K562 (cell line): ENCODE measurements around the gene POLRMT. TPM values are rescaled to one million over a fixed set of nuclear protein-coding genes. Genes with fewer than 3 reads are reported as not detected.

Experiments
- BMI1 ChIP-seq: fragments of 150-350 bp; IDR thresholded peaks from 2 replicates; pipeline ENCODE4 v1.6.1; 2014; ENCODE audit warnings: low read length
- PML ChIP-seq: IDR thresholded peaks from 2 replicates; pipeline ENCODE4 v1.6.1; 2012; ENCODE audit warnings: low read length, inconsistent platforms
- RBM17 ChIP-seq: fragments of 200-400 bp; formaldehyde crosslinking; IDR thresholded peaks from 2 replicates; pipeline ENCODE4 v1.6.1; 2017; ENCODE audit warnings: low read depth, mild to moderate bottlenecking, low read length, borderline replicate concordance
- RBM34 ChIP-seq: fragments of 200-400 bp; formaldehyde crosslinking; IDR thresholded peaks from 2 replicates; pipeline ENCODE4 v1.6.1; 2018; ENCODE audit warnings: low read length, borderline replicate concordance; ENCODE audit not compliant: insufficient read depth
- SP1 ChIP-seq: sonication (generic); formaldehyde crosslinking; IDR thresholded peaks from 2 replicates; pipeline ENCODE4 v1.8.1; 2022; ENCODE audit warnings: mild to moderate bottlenecking, missing genetic modification reagents
- TEAD1 ChIP-seq, 2 experiments: fragments of 450-650 bp in 1 of 2; sonication (generic) in 1 of 2; formaldehyde crosslinking; IDR thresholded peaks; 2 replicates each; pipeline versions ENCODE4 v1.4.0 to v1.8.0; 2020 to 2022; ENCODE audit warnings: mild to moderate bottlenecking in 2 of 2, missing genetic modification reagents in 1 of 2
- ZNF224 ChIP-seq: sonication (generic); formaldehyde crosslinking; IDR thresholded peaks from 2 replicates; pipeline ENCODE4 v1.8.0; 2022; ENCODE audit warnings: mild to moderate bottlenecking, missing genetic modification reagents
- ZNF263 ChIP-seq: sonication (generic); formaldehyde crosslinking; IDR thresholded peaks from 2 replicates; pipeline ENCODE4 v1.8.0; 2022; ENCODE audit warnings: mild to moderate bottlenecking, missing genetic modification reagents, borderline replicate concordance
- ZNF274 ChIP-seq: IDR thresholded peaks from 2 replicates; pipeline ENCODE4 v1.6.1; 2011; ENCODE audit warnings: low read depth, mild to moderate bottlenecking, low read length, moderate library complexity, borderline replicate concordance
- ZNF764 ChIP-seq: fragments of 250-450 bp; sonication (Bioruptor Pico); IDR thresholded peaks from 2 replicates; pipeline ENCODE4 v1.4.0; 2020; ENCODE audit warnings: low read depth, mild to moderate bottlenecking, moderate library complexity
- ZNF785 ChIP-seq: fragments of 250-450 bp; sonication (Bioruptor Pico); IDR thresholded peaks from 2 replicates; pipeline ENCODE4 v1.4.0; 2020; ENCODE audit warnings: mild to moderate bottlenecking
- polyA plus RNA-seq, 8 experiments: library from polyadenylated mRNA; depleted of rRNA in 4 of 8; stranded (reverse) in 5 of 8; unstranded in 3 of 8; fragments of >200 nt; fragmentation: Nextera tagmentation in 2 of 8; fragmentation: Illumina TruSeq in 1 of 8; extraction: Ambion mirVana in 2 of 8; extraction: Trizol in 1 of 8; gene quantifications; 2 replicates each; pipeline versions ENCODE4 v1.2.1 to v1.2.3, GENCODE V29; 2011 to 2014; ENCODE audit warnings: inconsistent platforms in 1 of 8, missing spikeins in 1 of 8
- total RNA-seq, 7 experiments: library from RNA; depleted of rRNA in 6 of 7; stranded (reverse); fragments of >200 nt in 6 of 7; fragmentation: Illumina TruSeq in 2 of 7; extraction: Trizol in 2 of 7; gene quantifications; 2 replicates each; pipeline versions ENCODE4 v1.2.1 to v1.2.3, GENCODE V29; 2011 to 2021; ENCODE audit warnings: low replicate concordance in 1 of 7
- TF ChIP-seq, protein P1 (sequence below): fragments of 250-450 bp; sonication (Bioruptor Pico); IDR thresholded peaks from 2 replicates; pipeline ENCODE4 v1.5.0; 2021
- TF ChIP-seq, protein P2 (sequence below): fragments of 250-450 bp; sonication (Bioruptor Pico); IDR thresholded peaks from 2 replicates; pipeline ENCODE4 v1.8.0; 2021; ENCODE audit warnings: moderate library complexity, mild to moderate bottlenecking, inconsistent platforms
- TF ChIP-seq, protein P3 (sequence below), 2 experiments: fragments of 450-650 bp; formaldehyde crosslinking in 1 of 2; IDR thresholded peaks; 2 replicates each; pipeline versions ENCODE4 v1.4.0 to v1.6.1; 2014 to 2020; ENCODE audit warnings: mild to moderate bottlenecking in 2 of 2, borderline replicate concordance in 1 of 2, low read depth in 1 of 2
- TF ChIP-seq, protein P4 (sequence below): fragments of 450-650 bp; formaldehyde crosslinking; IDR thresholded peaks from 2 replicates; pipeline ENCODE4 v1.4.0; 2020; ENCODE audit warnings: mild to moderate bottlenecking, moderate library complexity

The POLRMT gene
- total and polyA plus RNA-seq, 9 of the 15 experiments (the other 6 are each of a cell fraction or from before 2014, with no cell fraction given), result 30.3 to 144 (median 68.0) TPM

DNA sequence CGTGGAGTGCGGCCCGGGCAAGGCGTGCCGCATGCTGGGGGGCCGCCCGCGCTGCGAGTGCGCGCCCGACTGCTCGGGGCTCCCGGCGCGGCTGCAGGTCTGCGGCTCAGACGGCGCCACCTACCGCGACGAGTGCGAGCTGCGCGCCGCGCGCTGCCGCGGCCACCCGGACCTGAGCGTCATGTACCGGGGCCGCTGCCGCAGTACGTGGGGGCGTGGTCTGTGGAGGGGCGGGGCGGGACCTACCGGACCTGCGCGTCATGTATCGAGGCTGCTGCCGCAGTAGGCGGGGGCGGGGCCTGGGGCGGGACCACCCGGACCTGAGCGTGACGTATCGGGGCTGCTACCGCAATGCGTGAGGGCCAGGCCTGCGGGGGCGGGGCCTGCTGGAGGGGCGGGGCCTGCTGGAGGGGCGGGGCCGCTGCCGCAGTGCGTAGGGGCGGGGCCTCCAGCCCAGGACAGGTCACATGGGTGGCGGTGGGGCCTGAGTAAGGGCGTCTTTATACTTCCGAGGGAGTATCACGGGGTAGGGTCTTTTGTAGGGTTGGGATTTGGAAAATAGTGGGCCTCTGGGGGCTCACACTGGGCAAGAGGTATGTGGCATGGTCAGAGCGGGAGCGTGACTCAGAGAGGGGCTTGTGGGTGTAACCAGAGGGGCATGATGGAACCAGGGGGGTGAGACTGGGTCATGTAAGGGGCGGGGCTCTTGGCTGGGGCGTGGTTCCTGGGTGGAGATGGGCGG is 47.1 kb upstream of the POLRMT start (continued):
- TF ChIP-seq ZNF764 (CRISPR knock-in tag) (no peak), PML (no peak), RBM34 (no peak), BMI1 (no peak), RBM17 (no peak), SP1 (peak; percentile 70), ZNF274 (no peak), ZNF224 (CRISPR knock-in tag) (no peak), ZNF785 (no peak), ZNF263 (CRISPR knock-in tag) (no peak; the same call in 1 of the 2 replicates), TEAD1 (CRISPR knock-in tag; IDR thresholded peaks at IDR 0.05) (peak in 1 of 2 experiments; percentile 45; a peak in 2 of 4 replicates)
- TF ChIP-seq, protein P1, sequence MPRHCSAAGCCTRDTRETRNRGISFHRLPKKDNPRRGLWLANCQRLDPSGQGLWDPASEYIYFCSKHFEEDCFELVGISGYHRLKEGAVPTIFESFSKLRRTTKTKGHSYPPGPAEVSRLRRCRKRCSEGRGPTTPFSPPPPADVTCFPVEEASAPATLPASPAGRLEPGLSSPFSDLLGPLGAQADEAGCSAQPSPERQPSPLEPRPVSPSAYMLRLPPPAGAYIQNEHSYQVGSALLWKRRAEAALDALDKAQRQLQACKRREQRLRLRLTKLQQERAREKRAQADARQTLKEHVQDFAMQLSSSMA (CRISPR knock-in tag), result no peak
- TF ChIP-seq, protein P2, sequence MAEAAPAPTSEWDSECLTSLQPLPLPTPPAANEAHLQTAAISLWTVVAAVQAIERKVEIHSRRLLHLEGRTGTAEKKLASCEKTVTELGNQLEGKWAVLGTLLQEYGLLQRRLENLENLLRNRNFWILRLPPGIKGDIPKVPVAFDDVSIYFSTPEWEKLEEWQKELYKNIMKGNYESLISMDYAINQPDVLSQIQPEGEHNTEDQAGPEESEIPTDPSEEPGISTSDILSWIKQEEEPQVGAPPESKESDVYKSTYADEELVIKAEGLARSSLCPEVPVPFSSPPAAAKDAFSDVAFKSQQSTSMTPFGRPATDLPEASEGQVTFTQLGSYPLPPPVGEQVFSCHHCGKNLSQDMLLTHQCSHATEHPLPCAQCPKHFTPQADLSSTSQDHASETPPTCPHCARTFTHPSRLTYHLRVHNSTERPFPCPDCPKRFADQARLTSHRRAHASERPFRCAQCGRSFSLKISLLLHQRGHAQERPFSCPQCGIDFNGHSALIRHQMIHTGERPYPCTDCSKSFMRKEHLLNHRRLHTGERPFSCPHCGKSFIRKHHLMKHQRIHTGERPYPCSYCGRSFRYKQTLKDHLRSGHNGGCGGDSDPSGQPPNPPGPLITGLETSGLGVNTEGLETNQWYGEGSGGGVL (CRISPR knock-in tag), result no peak
- TF ChIP-seq, protein P3, sequence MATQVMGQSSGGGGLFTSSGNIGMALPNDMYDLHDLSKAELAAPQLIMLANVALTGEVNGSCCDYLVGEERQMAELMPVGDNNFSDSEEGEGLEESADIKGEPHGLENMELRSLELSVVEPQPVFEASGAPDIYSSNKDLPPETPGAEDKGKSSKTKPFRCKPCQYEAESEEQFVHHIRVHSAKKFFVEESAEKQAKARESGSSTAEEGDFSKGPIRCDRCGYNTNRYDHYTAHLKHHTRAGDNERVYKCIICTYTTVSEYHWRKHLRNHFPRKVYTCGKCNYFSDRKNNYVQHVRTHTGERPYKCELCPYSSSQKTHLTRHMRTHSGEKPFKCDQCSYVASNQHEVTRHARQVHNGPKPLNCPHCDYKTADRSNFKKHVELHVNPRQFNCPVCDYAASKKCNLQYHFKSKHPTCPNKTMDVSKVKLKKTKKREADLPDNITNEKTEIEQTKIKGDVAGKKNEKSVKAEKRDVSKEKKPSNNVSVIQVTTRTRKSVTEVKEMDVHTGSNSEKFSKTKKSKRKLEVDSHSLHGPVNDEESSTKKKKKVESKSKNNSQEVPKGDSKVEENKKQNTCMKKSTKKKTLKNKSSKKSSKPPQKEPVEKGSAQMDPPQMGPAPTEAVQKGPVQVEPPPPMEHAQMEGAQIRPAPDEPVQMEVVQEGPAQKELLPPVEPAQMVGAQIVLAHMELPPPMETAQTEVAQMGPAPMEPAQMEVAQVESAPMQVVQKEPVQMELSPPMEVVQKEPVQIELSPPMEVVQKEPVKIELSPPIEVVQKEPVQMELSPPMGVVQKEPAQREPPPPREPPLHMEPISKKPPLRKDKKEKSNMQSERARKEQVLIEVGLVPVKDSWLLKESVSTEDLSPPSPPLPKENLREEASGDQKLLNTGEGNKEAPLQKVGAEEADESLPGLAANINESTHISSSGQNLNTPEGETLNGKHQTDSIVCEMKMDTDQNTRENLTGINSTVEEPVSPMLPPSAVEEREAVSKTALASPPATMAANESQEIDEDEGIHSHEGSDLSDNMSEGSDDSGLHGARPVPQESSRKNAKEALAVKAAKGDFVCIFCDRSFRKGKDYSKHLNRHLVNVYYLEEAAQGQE (IDR thresholded peaks at IDR 0.05; ENCODE audit: borderline replicate concordance), result peak; percentile 53
- TF ChIP-seq, protein P3 (CRISPR knock-in tag; IDR thresholded peaks at IDR 0.05; ENCODE audit: low read depth), result 0 out of 2 replicates have a peak, but pooled peaks have one; percentile 75
- TF ChIP-seq, protein P4, sequence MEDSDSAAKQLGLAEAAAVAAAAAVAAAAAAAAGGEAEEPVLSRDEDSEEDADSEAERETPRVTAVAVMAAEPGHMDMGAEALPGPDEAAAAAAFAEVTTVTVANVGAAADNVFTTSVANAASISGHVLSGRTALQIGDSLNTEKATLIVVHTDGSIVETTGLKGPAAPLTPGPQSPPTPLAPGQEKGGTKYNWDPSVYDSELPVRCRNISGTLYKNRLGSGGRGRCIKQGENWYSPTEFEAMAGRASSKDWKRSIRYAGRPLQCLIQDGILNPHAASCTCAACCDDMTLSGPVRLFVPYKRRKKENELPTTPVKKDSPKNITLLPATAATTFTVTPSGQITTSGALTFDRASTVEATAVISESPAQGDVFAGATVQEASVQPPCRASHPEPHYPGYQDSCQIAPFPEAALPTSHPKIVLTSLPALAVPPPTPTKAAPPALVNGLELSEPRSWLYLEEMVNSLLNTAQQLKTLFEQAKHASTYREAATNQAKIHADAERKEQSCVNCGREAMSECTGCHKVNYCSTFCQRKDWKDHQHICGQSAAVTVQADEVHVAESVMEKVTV (CRISPR knock-in tag), result no peak
